ENCODE data around the gene MRPL23. TPM values are rescaled to one million over a fixed set of nuclear protein-coding genes. Genes with fewer than 3 reads are reported as not detected.
A peak's percentile ranks its signal among the peaks of the same experiment; 100 is the strongest.
"Not testable (repeated sequence)": the region's sequence is repeated elsewhere in the genome, so short reads cannot be mapped to it uniquely, and the experiment has no call there.

The MRPL23 gene
- total RNA-seq, 2 donors from 2014 or later: 42.8 to 77.1 TPM

GRCh38 chr11:1931341-1932104 is 15.6 kb upstream of the MRPL23 start:
- intact Hi-C loops (cut with DNase I): no loop called here
- ATAC-seq (peak; percentile 19 to 61), DNase-seq (peak; percentile 56)

DNA sequence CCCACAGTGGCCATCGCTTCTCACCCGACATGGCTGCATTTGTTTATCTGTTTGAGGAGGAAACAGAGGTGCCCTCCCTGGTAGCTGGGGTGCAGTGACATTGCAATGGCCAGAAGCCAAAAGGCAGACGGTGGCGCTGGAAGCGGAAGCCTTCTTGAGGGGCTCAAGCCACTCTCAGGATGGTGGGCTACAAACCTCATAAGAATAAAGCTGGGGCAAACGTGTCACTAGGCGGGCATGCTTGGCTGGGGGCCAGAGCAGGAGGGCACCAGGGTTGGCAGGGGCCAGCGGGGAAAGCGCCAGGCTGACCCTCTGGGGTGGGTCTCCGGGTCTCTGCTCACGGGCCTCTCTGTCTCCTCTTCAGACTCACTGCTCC is 15.0 kb upstream of the MRPL23 start:
- ATAC-seq: no peak
- no peak for DNase-seq
- intact Hi-C loops (cut with DNase I): no loop called here

DNA sequence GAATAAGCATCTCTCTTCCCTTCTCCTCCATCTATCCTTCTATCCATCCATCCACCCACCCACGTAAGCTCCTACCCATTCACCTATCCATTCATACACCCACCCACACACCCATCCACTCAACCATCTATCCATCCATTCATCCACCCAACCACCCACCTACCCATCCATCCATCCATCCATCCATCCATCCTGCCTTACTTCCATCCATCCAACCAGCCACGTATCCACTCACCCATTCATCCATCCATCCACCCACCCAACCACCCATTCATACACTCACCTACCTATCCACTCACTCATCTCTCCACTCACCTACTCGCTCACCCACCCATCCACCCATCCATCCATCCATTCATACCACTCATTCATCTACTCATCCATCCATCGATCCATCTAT is 14.5 kb upstream of the MRPL23 start:
- DNase-seq: no peak
- intact Hi-C loops (cut with DNase I): no loop called here
- ATAC-seq: no peak

DNA sequence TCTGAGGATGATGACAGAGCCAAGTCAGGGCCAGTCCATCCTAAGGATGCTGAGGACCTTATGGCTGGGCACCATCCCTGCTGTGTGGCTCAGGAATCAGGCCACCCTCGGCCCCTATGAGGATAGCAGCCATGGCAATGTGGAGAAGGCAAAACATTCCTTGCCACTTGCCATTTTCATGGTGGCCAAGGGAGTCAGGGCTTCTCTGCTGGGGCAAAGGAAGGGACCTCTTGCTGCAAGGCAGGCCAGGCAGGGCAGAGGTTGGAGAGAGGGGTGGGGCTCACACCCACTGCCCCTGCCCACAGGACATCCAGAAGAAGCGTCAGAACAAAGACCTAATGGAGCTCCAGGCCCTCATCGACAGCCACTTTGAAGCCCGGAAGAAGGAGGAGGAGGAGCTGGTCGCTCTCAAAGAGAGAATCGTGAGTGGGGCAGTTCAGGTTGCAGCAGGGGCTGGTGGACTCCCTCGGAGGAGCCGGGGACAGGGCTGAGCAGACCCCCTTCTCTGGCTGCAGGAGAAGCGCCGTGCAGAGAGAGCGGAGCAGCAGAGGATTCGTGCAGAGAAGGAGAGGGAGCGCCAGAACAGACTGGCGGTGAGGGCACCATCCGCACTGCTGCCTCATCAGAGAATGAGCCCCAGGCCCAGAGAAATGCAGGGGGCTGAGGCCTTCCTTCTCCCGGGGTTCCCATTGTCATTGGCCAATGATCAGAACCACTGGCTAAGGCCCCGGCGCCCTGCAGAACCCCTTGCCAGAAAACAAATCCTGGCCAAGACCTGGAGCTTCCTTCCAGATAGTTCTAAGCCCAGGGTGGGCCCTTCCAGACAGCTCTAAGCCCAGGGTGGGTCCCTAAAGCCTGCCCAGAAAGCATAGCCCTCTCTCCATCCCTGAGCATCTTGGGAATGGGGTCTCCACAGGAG is 13.5 kb upstream of the MRPL23 start:
- DNase-seq (no peak), ATAC-seq (no peak)
- intact Hi-C loops (cut with DNase I): no loop called here

GRCh38 chr11:1934335-1935155 is 12.6 kb upstream of the MRPL23 start:
- DNase-seq: no peak
- intact Hi-C loops (cut with DNase I): no loop called here
- ATAC-seq: no peak

- DNase-seq (no peak), ATAC-seq (no peak)
- intact Hi-C loops (cut with DNase I): loop anchor here in 1 of 2 donors (2.0 kb wide), 1 partner anchor 21 kb away; no protein-coding TSS in a partner anchor
Measured at GRCh38 chr11:1935156-1936071, 11.7 kb upstream of the MRPL23 start.

- DNase-seq (no peak), ATAC-seq (no peak)
- intact Hi-C loops (cut with DNase I): loop anchor here in 1 of 2 donors (2.0 kb wide), 1 partner anchor 21 kb away; no protein-coding TSS in a partner anchor
Measured at GRCh38 chr11:1936072-1936780, 10.9 kb upstream of the MRPL23 start.

GRCh38 chr11:1936781-1937615 is 10.1 kb upstream of the MRPL23 start:
- ATAC-seq (no peak), DNase-seq (peak; percentile 19)
- intact Hi-C loops (cut with DNase I): loop anchor here in 1 of 2 donors (2.0 kb wide), 1 partner anchor 22 kb away; no protein-coding TSS in a partner anchor

DNA sequence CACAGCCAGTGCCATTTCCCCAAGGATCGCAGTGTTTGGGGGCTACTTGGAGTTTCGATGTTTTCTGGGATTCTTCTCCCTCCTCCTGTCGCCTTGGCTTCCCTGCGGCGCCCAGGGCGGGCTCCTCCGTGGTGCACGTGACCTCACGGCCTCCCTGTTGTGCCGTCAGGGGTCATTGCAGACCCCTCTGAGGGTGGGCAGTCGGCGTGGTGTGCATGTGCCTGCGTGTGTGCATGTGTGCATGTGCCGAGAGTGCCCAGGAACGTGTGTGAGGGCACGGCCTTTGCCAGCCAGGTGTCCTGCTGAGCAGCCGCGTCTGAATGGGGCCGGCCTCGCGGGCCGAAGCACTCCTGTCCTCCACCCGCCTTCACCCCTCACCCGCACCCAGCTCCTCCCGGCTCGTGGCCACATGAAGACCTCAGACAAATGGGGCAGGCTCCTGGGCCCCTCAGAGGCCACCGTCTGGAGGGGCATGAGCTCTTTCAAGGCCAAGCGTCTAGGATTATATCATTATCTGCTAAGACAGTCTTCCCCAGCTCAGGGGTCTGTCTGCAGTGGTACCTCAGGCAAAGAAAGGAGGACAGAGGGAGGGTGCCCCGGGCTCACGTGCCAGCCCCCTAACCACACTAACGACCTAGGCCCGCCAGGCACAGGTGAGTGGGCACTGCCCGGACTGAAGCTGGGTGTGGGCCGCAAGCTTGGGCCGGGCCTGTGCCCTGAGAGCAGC is 9.4 kb upstream of the MRPL23 start:
- DNase-seq (no peak), ATAC-seq (no peak)
- intact Hi-C loops (cut with DNase I): loop anchor here in 1 of 2 donors (2.0 kb wide), 1 partner anchor 23 kb away; no protein-coding TSS in a partner anchor

GRCh38 chr11:1938343-1939005 is 8.7 kb upstream of the MRPL23 start:
- intact Hi-C loops (cut with DNase I): no loop called here
- DNase-seq: no peak

GRCh38 chr11:1939006-1939625 is 8.0 kb upstream of the MRPL23 start:
- ATAC-seq (peak in 1 of 2 donors; percentile 39), DNase-seq (no peak)
- intact Hi-C loops (cut with DNase I): no loop called here

More at GRCh38 chr11:1938343-1939005, 8.7 kb upstream of the MRPL23 start:
- no peak for ATAC-seq

- peak in 1 of 2 donors; percentile 52 for ATAC-seq
- DNase-seq; intact Hi-C loops (cut with DNase I): not testable (repeated sequence)
Measured at GRCh38 chr11:1939788-1940187, 7.3 kb upstream of the MRPL23 start.

DNA sequence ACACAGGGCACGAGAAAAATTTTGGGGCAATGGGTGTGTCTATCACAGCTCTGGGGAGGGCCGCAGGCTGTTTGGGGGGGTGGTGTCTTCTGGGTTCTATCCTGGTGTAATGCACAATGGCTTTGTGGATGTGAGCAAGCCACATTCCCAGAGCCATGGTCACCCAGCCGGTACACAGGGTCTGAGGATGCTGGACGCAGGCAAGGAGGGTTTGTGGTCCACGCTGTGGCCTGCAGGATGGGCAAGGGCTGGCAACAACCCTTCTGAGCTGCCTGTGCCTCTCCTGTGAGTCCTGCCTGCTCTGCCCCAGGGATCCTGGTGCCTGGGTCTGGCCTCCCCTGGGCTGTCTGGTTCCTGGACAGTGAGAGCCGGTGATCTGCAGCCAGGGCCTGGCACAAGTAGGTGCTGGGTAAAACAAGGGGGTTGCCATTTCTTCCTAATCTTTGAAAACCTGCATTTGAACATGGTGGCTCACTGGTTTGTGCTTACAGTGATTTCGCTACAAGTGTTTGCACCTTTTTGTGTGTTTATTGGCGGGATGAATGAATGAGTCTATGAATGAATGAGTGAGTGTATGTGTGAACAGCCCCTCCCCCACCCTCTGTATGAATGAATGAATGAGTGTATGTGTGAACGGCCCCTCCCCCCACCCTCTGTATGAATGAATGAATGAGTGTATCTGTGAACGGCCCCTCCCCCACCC is 4.4 kb upstream of the MRPL23 start:
- DNase-seq: no peak
- ATAC-seq: no peak
- intact Hi-C loops (cut with DNase I): no loop called here

DNA sequence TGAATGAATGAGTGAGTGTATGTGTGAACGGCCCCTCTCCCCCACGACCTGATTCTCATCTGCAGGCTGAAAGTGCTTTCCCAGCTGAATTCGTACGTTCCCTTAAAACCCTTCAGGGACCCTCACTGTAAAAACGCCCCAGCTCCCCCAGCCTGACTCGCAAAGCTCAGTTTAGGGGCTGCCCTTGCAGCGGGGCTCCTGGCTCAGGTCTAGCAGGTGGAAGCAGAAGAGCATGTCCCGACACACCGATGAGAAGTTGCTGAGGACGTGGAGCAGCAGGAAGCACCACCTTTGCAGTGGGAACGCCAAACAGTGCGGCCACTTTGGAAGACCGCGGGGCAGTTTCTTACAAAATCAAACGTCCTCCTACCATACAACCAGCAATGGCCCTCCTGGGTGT is 3.6 kb upstream of the MRPL23 start:
- DNase-seq: peak; percentile 22
- intact Hi-C loops (cut with DNase I): no loop called here
- ATAC-seq: no peak
